GM21717 (cell line): ENCODE results near the gene EYA3.

Experiments
- ATAC-seq: cut with Tn5 transposase; IDR thresholded peaks from one replicate; pipeline ENCODE4 v1.9.1; 2021; ENCODE audit warnings: mild to moderate bottlenecking, moderate library complexity; ENCODE audit not compliant: unreplicated experiment

EYA3 gene

DNA sequence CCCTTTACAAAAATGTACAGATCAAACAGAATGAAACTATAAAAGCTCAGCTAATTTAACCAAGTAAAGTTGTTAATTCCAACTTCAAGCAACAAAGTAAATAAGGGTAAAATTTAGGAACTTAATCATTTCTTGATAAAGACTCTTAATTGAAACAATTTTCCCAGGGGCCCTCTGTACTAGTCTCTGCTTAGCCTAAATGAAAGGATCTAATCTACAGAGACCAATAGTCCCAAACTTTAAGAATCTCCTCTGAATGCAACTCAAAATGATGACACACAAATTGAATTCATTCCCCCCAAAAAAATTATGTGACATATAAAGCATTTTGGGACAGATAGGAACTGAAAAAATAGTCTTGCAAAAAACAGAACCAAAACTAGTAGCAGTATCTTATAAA is 16.6 kb downstream of the EYA3 start:
- ATAC-seq: no peak

DNA sequence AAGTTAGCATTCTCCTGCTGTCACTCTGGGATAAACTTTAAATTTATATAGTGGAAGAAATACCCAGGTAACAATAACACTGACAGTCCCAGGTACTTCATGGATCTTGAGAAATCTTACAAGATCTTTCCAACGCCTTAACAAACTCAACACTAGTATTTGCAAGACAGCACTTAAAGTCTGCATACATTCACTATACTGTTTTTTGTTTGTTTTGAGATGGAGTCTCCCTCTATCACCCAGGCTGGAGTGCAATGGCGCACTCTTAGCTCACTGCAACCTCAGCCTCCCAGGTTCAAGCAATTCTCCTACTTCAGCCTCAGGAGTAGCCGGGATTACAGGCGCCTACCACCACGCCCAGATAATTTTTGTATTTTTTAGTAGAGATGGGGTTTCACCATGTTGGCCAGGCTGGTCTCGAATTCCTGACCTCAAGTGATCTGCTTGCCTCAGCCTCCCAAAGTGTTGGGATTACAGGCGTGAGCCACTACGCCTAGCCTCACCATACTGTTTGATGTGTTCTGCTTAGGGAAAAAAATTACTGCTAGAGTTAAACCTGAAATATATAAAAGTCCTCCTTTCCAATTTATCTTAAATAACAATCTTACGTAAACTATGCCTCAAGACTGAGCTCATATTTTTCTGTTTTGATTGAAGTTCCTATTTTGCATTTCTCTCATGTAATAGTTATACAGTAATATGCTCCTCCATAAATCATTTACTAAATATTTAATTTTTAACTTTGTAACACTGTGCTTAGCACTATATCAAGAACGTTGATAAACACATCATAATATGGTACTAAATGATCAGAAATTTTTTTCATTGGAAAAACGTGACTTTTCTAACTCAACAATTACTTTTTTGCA is 17.5 kb downstream of the EYA3 start:
- ATAC-seq: no peak

DNA sequence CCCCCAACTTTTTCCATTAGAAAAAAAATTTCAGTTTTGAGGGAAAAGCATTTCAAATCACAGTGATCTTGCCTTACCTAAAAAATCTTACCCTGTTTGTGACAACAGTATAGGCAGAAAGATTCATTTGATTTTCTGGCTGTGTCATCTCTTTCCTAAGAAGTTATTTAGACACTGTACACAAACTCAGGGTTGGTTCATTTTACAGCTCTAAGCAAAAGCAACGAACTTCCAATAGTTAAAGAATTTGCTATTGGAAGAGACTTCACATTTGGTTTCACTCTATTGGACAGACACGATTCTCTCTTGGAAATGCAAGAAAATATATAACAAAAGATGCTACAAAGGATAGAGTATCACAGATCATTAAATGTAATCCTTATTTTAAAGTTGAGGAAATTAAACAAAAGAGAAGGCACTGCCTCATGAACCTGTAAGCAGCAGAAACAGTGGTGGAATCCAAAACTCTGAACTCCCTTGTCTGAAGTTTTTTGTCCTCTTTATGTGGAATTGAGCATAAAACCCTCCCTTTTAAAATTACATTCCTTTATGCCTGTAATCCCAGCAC is 20.8 kb downstream of the EYA3 start:
- no peak for ATAC-seq

DNA sequence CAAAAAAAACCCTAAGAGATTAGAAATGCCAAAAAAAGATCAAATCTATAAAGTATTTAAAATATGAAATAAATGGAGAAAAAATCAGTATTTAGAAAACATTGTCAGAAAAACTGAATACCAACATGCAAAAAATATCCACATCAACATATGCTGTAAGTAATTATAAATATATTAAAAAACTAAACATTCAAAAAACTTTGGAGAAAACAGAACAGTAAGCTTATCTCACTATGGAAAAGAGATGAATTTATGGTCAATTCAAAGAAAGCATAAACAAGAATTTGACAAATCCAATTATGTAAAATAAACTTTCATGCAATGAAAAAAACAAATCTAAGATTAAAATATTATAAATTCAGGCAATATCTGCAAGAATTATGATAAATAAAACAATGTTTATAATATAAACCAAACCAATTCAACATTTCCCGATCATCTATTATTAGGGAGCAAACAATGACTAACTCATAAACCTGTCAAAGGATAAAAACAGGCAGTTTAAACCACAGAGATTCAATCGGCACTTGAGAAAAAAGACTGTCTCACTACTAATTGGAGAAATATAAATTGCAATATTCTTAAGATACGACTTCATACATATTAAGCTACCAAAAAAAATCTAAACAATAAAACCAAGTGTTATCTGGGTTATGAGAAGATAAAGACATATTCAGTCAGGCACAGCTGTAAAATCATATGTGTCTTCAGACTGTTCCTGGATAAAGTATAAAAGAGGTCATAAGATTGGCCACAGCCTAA is 21.8 kb downstream of the EYA3 start:
- ATAC-seq: no peak

DNA sequence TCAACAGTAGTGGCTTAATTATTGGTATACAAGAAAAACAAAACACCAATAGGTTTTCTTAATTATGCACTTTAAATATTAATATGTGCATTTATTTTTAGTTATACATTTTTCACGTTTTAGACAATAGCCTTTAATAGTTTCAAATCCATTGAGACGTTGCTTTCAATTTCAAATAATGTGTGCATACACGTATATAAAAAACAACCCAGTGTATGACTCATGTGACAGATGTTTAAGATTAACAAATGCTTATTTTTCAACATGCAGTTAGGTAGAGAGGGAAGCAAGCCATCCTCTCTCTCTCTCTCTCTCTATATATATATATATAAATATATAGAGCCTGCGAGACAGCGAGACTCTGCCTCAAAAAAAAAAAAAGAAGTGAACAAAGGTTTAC is 24.3 kb downstream of the EYA3 start:
- no peak for ATAC-seq

DNA sequence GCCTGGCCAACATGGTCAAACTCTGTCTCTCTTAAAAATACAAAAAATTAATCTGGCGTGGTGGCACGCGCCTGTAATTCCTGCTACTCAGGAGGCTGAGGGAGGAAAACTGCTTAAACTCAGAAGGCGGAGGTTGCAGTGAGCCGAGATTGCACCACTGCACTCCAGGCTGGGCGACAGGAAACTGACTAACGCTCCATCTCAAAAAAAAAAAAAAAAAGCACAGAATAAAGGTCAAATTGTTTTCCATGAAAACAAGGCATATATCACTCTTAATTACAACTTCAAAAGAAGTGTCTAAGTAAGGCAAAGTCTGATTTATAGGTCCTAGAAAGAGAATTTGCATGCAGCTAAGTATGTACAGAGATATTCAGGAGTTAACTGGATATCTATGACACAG is 25.6 kb downstream of the EYA3 start:
- no peak for ATAC-seq

DNA sequence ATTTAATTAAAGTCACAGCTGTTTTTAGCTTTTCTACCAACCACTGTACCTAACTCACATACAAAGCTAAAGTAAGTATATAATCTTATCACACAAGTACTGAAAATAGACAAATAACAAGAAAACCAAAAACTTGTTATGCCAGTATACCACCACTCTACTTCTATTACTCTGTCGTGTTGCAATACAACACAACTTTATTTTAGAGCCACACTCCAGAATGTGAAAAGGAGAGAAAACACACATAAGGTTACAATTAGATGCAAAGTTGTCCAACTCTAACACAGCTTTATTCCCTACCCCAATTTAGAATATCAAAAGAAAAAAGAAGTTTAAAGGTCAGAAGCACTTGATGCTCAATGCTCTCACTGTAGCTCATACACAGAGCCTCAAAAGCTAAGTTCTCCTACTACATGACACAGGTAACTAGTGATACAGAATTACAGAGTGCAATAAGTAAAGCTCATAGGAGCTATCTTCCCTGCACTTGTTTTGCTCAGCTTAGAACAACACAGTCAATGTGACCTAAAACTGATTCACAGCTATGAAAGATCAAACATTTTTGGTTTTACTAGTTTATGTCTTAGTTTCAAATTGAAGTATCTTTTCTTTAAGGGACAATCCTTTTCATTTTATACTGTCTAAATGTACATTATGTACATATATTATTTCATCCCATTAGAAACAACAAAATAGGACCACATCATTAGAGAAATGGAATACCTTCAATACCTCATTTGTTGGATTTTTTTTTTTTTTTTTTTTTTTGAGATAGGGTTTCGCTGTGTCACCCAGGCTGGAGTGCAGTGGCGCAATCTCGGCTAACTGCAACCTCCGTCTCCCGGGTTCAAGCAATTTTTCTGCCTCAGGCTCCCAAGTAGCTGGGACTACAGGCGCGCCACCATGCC is 29.2 kb downstream of the EYA3 start:
- ATAC-seq: no peak

DNA sequence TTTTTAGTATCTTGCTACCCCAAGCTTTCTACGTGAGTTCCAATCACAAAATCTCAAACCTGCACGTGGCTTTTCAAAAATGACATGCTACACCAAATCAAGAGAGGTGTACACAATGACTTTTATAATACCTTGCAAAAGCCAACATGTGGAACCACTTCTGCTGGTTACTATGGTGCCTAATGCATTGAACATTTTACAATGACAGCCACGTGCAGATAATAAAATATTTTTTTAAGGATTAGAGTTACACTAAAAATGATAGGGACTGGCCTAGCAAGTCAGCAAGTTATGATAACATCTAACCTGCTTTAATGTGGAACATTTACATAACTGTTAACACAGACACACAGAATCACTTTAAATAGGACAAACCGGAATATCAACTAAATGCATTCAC is 30.2 kb downstream of the EYA3 start:
- no peak for ATAC-seq

DNA sequence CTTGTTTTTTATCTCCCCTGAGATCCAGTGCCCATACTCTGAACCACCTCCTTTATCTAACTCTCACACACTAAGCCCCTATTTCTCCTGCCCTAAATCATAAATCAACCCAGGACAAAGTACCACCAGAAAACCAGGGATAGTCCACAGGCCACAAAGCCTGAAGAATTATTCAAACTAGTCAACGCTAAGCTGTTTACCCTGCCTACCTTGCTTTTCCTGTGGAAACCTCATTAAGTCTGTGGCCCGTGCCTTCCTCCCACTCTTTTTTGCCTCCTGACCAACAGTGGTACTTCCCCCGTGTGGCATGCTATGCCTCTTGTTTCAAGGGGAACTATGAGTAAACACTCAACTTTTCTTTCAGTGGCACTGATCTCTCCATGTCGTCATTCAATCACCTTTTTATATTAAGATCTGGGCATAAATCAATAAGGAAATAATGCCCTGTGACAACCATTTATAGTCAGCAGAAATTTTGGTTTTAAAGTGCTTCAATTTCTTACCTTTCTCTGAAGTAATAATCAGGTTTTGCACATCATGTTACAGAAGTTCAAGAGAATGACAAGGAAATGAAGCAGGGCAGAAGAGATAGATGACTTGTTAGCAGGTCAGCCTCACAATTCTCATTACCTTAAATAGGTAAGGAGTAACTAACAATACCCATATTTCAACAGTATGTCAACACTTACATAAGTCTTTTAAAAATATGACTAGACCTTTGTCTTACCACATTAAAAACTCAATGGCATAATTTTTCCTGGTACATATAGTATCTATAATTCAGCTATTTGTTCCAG is 32.1 kb downstream of the EYA3 start:
- ATAC-seq: peak; percentile 73

DNA sequence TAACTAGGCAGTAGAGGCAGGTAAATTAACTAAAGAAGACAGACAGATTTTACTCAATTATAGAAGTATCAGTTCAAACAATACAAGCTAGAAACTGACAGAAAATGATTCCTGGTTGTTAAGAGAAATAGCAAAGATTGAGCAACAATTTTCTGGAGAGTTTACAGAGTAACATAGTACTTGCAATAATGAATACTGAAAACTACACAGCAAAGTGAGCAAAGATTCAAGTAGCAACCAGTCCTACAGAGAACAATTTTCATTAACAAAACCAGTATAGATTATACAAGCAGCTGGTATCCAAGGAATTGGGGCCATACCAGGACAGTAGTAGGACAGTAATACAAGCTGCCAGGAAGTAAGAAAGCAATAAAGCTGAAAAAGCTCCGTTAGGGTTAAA is 37.6 kb downstream of the EYA3 start:
- ATAC-seq: no peak

DNA sequence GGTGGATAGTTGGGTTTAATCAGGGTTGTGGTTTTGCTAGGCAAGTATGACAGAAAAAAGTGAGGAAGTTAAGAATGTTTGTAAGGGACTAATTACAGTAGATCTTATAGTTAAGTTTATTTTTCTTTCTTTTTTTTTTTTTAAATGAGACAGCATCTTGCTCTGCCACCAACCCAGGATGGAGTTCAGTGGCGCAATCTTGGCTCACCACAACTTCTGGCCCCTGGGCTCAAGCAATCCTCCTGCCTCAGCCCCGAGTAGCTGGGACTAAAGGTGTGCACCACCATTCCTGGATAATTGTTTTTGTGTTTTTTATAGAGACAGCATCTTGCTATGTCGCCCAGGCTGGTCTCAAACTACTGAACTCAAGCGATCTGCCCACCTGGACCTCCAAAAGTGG is 41.7 kb downstream of the EYA3 start:
- no peak for ATAC-seq

DNA sequence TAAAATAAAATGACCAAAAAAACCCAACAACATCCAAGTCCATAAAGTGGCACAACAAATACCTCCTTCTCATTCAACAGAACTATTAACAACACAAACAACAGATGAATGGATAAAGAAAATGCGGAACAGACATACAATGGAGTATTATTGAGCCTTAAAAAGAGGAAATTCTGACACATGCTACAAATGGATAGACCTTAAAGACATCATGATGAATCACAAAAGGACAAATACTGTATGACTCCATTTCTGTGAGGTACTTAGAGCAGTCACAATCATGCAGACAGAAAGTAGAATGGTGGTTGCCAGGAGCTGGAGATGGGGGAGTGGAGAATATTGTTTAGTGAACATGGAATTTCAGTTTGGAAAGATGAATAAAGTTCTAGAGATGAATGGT is 42.6 kb downstream of the EYA3 start:
- no peak for ATAC-seq

DNA sequence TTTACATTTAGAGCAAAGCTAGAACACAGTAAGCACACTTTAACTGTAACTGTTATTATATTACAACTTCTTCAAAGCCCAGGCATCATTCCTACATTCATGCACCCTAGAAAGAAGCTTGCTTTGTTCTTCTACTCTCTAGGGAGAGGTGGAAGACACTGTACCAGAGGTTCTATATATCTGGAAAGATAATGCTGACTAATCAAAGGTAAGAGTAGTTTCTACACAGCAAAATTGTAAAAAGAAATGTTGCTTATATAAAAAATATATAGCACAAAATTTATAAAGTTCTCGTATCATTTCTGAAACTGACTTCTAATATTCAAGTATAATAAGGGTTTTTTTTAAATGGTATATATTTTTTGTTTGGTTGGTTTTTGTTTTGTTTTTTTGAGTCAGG is 44.0 kb downstream of the EYA3 start:
- ATAC-seq: no peak

DNA sequence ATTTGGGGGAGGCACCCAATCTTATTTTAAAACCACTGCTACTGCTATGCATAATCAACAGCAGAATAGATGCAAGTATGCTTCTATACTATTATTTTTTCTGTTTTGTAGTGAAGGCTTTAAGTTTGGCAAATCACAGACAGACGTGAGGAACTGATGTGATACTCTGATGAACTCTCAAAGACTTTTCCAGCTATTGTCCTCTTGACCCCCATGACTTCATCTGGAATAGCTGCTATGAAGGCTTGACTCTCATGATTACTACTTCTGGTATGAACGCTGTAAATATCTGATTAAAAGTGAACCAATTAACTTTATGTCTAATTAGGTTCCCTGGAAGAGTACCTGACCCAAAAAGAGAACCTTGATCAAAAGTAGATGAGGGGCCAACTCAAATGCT is 49.1 kb downstream of the EYA3 start:
- no peak for ATAC-seq

DNA sequence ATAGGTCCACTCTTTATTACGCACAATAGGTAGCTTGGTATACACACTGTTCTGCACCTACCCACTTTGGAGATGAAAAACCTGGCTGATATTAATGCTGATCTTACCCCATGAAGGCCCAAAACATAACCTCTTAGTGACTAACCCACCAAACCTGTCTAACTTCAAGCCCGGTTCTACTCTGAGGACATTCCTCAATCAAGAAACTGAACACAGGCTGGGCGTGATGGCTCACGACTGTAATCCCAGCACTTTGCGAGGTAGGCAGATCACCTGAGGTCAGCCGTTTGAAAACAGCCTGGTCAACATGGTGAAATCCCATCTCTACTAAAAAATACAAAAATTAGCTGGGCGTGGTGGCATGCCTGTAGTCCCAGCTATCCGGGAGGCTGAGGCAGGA is 50.5 kb downstream of the EYA3 start:
- no peak for ATAC-seq

DNA sequence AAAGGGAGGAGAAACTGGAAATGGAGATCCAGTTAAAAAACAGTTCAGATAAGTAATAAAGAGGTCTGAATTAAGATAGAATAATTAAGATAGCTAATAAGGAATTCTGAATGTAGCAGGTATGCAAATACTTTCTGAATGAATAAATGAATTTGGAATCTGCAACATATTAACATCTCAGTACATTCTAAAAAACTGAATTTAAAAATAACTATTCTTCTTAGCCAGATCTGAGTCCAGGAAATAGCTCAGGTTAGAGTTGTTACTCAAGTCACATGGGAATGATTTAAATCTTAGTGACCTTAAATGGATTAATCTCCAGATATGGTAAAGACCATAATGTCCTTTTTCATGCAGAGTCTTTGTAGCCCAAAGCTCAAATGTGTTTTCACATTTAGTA is 51.2 kb downstream of the EYA3 start:
- no peak for ATAC-seq

DNA sequence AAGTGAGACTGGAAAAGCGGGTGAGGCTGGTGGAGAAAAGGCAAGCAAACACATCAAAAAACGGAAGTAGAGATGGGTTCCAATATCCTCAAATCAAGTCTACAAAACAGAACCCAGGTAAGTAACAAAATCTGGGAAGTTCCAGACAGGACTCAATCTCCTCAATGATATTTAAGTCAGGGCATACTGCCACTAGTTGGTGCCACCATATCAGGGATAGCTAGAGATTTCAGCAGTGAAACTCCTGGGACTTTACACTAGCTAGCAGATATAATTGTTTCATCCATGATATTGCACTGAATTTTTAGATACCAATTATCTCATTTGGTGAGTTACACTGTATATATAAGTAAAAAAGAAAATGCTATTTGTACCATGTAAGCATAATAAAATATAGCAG is 52.0 kb downstream of the EYA3 start:
- no peak for ATAC-seq

DNA sequence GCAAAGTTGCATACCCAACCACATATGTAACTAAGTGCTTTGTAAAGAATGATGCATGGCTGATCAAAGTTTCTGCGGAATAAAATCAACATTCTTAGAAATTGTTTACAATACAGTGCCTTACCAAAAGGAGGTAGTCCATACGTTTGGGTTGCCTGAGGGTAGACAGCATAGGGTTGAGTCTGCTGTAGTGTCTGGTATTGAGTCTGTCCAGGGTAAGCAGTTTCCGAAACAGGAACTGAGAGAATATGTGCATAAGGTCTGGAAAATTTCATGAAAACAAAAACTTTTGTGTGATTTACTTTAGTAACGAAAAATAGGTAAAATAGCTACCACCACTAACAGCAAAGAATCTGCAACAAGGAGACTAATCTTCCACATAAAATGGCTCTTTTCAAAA is 53.0 kb downstream of the EYA3 start:
- ATAC-seq: no peak

DNA sequence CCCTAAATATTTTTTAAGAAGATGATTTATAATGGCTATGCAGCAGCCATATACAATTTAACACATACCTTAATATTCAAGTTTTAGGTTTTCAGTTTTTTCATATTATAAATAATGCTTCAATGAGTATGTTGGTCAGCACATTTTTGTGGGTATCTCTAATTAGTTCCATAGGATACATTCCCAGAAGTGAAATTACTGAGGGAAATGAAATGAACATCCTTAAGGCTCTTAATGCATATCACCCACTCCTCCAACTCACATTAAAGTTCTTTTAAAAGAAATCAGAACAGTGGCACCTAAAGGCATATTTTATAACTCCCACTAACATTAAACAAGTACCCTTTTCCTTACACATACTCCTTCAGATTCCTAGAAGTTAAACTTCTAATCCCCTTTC is 56.1 kb downstream of the EYA3 start:
- no peak for ATAC-seq

DNA sequence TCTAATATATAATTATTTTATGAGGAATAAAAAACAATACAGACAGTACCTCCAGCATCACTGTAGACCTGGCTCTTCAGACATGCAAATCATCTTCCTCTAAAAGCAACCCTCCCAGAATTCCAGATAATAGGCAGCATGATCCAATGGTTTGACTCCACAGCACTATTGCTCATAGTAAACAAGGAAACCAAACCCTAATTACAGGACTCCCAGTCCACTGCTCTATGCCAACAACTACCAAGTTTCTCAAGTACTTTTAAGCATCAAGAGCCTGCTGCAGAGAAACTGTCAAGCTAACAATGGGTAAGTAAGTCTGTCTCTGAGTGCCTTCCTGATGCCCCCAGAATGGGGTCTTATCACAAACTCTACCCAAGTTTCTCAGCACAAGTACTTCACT is 57.2 kb downstream of the EYA3 start:
- no peak for ATAC-seq
